HG02981 (cell line): ENCODE results near the gene ZBTB16.

Experiments used
- ATAC-seq: cut with Tn5 transposase; IDR thresholded peaks from one replicate; pipeline ENCODE4 v1.9.1; 2021; ENCODE audit warnings: mild to moderate bottlenecking, moderate library complexity; ENCODE audit not compliant: unreplicated experiment

The ZBTB16 gene

DNA sequence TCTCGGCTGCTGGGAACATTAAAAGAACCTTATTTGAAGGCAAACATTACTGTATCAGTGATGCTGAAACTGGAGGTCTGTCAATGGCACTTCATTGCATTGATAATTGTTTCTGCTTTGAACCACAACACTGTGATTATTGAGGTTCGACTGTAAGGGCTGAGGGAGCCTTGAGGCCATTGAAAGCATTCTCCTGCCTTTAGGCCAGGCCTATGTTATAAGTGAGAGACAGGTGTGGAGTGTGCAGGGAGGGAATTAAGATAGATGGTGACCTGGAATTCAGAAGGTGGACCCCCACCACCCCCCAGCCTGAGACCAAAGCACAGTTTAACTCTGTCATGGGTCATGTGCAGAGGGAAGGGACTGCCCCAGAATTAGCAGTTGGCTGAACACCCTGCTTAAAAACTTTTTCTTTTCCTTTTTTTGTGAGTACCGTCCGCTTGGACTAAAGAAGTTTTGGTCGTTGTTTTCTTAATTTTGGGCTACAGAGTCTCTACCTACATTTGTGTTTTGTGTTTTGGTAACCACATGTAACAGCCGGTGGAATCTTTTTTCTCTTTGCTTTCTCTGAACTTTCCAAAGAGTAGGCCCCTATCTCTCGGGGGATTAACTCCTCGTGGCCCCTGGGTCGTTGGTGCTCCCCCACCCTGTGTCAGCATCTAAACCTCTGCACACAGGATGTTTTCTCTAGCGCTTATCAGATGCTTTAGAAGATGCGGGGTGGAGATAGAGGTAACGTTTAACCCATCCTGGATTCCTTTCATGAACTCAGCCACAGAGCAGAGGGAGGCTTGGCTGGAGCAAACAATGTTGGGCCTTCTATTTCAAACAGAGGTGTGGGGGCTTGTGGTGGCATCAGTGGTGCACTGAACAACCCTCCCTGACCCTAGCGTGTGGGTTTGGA is 43.7 kb downstream of the ZBTB16 start:
- no peak for ATAC-seq

DNA sequence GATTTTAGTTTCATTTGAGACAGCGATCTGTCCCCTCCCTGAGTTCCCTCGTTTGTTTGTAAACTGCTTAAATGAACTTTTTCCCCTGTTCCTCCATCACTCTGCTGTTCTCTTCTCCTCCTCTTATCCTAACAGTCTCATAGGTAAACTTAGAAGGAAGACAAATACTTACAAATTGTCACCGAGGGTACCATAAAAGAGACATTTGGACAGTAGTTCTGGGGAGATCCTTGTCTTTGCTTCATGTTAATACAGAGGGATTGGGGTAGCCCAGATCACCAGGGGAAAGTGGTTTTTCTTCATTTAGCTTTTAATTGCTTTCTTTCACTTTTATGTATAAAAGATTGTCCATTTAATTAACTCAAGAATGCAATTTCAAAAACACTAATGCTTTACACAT is 46.1 kb downstream of the ZBTB16 start:
- no peak for ATAC-seq

DNA sequence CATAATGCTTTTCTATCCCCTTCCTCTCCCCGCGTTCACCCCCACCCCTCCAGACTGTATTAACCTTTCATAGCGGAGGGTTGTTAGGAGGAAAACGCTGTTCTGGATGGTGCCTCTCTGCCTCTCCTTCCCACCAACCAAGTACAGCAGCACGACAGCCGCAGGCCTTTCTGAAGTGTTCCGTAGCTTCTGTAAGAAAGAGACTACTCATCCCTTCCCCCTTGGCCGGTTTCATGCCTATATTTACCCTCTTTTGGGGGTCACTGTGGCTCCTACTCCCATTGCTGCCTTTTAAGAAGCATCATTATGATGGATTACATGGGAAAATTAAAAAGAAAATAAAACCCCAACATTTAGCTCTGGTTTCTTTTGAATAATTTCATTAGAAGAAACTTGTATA is 46.5 kb downstream of the ZBTB16 start:
- ATAC-seq, result no peak

DNA sequence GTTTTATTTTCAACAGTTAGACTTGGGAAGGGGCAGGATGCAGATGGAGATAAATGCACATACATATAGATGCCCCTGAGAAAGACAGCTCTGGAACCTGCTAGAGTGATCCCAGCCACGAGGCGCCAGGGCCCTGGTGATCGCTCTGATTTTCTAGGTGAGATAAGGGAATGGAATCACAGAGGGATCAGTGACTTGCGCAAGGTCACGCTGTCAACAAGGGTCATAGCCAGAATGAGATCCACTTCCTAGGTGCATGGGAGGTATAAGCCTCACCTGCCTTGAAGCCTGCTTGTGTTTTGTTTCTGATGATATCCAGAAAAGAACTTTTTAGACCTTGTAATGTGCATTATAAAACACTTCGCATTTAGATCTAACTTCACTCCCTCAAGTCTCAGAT is 47.5 kb downstream of the ZBTB16 start:
- no peak for ATAC-seq

DNA sequence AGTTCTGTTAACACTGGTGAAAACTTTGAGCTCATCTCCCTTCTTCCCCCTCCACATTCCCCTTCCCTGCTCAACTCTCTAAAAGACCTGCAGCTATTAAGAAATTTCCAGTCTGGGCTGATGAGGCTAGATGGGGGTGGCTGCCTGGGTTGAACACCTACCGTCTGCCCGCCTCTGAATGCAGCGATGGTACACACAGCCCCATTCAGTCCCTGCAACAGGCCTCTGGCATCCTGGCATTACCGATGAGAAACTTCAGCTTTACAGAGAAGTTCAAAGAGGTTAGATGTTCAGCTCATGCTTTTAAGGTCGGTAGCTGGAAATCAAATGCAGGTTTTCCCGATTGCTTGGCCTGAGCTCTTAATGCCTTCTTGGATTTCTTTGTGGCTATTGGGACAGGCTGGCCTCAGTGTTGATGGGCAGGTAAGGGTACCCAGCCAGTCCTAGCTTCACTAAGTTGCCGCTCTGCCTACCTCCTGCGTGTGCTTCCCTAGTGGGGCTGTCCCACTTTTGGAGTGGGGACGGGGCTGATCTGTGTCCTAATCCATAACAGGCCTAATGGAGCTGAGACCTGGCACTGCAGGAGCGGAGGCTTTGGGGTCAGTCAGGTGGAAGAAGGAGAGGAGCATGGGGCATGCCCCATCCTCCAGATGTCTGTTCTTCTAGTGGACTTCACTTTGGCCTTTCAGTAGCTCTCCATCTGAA is 49.1 kb downstream of the ZBTB16 start:
- no peak for ATAC-seq

DNA sequence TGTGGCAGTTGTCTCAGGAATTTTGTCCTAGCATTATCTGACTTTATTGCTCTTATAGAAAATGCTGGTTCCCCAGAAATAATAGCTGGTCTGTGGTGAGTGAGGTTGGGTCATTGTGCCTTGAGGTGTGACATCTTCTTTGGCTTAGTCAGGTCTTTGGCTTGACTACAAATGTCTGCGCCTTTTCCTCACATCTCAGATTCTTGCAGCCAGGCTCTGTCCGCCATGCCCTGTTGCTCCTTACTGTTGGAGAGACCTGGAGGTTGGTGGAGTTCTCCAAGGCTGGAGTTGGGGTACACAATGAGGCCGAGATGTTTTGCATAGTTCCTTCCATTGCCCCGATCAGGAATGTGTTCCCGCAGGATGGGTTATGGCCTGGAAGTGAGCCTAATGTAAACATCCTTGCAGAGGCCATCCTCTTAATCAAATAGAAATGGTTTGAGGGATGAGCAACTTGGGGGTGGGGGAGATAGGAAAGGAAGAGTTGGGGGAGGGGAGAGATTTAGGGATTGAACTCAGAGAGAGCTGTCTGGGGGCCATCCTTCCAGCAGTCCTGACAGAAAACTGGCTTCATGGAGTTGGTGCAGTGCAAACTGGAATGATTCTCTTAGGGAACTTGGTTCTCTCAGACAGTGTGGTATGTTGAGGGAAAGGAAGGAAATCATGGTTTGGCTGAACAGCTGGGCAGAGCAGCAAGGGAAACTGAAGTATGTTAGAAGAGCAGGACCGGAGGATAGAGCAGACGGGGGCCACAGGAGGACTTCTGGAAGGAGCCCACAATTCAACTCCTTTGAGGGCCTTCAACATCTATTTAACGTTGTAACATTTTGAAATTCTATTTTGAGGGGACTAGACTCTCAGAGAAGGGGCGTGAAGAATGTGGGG is 49.9 kb downstream of the ZBTB16 start:
- no peak for ATAC-seq

DNA sequence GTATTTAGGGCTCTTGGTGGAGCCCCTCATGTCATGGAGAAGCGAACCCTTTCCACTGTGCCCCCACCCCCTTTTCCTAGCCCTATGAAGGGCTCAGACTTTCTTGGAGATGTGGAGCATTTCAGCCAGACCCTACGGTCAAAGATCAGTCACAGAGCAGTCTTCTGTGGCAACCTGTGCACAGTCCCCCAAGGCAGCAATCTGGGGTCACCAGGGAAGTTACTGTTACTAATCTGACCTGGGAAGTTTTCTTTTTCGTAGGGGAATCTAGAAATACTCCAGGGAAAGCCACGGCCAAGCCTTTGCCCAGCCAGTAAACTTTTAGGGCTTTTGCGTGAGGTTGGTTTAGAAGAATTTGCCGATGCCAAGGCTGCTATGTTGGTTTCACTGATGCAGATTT is 50.6 kb downstream of the ZBTB16 start:
- ATAC-seq, result no peak

DNA sequence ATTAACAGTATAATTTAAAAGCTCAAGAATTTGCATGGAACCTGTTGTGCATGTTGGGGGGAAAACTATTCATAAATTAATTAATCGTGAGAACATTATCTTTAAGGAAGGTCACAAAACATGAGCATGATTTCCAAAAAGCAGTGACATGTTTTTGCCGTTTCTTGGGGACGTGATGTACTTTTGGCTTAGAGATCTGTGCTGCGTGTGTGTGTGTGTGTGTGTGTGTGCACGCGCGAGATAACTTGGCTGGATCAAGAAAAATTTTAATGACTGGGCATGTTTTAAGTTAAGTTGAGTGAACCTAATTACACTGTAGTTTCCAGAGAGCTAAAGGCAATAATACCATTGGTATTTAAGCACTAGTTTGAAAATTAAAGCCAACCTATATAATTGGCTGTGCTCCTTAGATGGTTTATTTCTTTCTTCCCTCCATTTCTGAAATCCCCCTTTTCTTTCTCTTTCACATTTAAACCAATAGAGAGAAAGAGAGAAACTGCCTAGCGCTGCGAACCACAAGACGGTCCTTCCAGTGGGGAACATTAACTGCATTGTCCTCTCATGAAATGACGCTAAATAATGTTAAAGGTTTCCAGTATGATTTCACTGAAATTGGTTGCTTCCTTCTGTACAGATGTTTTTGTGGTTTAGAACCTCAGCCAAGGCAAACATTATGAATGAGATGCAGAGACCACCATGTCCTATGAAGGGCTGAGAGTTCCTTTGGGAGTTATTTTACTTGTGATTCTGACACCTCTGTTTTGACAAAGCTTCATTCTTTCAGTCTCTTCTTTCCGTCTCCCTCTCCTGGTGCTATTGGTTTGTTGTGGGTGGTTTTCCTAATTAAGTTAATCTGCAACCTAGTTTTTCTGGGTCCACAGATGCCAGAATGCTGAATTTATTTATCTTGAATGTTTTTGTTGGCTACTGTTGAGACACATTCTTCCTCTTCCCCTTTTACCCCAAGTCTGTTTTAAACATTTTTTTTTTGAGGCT is 51.7 kb downstream of the ZBTB16 start:
- no peak for ATAC-seq

DNA sequence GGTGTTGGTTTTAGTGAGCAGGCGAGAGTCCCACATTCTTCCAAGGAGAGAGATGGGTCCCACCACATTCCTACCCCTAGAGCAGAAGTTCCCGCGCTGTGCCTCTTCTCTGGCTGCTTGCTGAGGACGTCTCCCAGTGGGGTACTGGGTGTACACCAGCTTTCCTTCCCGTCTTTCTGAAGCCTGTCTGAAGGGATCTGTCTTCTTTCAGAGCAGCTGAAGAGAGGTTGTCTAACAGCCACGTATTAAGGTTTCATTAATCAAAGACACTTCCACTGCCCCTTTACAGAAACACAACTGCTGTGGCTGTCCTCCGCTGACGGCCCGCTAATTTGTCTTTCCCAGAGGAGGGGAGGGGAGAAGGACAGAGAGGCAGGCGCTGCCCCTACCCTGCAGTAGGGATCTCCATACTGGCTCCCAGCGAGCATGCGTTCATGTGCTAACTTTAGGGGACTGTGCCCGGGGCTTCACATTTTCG is 56.0 kb downstream of the ZBTB16 start:
- ATAC-seq, result no peak

DNA sequence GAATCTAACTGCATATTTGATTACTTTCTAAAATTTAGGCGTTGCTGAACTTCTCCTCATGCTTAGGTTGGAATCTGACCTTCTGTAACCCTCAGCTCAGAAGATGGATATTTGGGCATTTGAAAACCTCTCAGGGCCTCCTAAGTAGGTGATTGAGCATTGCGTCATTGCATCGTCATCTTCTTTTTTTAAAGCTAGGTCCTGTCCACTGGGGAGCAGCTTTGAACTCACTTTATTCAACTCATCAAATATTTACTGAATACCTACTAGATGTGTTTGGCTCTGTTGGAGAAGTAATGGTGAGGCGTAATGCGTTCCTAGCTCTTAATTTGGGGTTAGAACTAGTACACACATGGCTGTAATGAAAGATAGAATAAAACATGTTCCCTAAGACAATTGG is 56.8 kb downstream of the ZBTB16 start:
- no peak for ATAC-seq

DNA sequence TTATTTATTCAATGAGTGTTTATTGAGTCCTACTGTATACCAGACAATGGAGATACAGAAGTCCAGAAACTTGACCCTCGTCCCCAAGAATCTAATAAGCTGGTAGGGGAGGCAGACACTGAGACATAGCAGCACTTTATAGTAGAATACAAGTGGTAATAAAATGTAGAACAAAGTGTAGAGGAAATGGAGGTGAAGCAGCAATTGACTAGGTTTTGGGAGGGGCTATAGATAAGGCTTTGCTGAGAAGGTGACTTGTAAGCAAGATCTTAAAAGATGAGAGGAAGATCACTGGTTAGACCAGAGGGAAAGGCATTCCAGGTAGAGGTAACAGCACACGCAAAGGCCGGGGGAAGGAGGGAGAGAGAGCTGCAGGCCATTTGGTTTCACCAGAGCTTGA is 57.3 kb downstream of the ZBTB16 start:
- no peak for ATAC-seq

DNA sequence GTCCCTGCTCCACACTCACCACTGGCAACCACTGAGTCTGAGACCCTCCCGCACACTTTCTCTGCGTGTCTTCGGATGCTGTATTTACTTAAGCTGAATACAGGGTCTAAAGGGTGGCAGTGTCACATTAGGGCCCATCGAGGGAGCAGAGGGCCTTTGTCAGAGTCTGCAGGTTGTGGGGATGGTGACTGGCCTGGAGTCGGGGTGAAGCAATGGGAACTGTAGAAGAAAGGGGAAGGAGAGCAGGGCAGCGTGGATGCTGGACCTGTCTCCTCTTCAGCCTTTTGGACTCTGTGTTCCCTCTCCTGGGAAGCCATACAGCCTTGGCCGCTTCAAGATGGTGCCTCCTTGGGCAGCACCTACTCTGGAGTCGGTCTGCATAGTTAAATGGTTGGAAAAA is 61.1 kb downstream of the ZBTB16 start:
- no peak for ATAC-seq

DNA sequence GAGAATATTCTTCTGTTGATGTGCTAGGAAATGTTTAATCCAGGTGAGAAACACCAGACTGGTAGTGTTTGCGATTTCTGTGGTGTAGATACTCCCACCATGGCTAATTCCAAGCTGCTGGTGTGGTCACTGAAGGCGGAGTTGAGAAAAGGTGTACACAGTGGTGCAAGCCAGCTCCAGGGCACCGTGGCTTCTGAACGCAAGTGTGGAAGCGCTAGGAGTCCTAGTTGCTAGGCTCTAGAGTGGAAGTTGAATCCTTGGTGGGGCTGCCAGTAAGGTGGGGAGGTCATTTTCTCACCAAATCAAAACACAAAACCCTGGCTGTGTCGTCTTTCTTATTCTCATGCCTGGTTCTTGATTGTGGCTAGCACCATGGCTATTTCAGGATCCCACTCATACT is 61.6 kb downstream of the ZBTB16 start:
- no peak for ATAC-seq

DNA sequence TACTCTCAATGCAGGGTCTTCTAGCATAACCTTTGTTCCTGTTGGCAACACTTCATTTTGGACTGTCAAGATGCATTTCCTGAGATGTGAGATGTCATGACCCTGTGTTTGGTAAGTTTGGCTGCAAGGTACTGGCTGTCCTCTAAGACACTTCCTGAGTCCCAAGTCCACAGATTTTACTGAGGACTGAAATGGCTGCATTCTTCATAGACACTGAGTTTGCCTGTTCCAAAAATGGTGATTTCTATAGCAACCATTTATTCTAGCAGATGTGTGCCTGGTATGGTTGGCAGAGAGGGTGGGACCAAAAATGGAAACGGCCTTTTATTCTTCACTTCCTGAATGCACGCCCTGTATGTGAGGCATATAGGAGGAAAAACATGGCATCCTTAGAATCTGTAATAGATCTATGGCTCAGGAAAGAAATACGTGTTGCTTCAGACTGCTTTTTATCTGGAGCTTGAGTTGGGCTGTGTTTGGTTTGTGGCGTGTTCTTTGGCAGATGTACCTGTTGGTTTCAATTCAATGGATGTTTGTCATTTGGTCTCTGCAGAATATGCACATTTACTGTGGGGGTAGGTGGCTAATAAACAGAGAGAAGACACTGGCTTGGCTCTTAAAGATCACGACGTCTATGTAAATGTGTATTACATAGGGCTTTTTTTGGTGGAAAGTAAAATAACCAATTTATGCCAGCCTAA is 62.4 kb downstream of the ZBTB16 start:
- ATAC-seq, result no peak

DNA sequence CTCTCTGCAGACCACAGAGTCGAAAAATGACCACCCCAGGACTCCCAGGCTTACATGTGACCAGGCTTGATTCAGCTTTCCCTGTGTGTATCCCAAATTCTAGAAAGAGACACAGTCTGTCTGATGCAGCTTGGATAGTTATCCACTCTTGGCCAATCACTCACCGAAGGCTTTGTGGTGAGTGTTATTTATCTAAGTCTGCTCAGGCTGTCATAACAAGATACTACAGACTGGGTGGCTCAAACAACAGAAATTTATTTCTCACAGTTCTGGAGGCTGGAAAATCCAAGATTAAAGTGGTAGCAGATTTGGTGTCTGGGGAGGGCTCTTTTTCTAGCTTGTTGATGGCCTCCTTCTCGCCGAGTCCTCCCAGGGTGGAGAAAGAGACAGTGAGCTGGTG is 63.2 kb downstream of the ZBTB16 start:
- no peak for ATAC-seq

DNA sequence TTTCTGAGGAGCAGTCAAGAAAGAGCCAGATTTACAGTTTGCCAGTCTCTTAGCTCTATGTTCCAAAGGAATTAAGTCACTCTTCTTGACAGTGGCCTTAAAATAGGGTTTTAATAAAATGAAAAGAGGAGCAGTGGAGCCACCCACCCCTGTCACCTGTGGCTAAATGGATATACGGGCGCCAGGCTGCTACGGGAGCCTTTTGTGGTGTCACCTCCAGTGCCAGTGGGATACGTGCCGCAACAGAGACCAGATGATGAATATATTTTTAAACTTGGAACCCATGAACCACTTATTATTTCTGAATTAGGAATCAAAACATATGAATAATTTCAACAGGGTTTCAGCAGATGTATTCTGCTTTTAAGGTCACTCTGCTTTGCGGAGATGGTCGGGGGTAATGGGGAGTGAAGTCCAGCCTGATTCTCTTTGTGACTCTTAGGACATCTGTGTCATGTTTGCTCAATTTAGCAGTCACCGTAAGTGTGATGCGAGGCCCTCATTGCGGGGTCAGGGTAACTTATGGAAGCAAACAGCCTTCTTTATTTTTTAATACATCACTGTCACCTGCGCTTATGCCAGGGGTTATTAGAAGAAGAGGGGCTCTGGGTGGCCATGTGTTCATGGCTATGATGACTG is 64.3 kb downstream of the ZBTB16 start:
- no peak for ATAC-seq

DNA sequence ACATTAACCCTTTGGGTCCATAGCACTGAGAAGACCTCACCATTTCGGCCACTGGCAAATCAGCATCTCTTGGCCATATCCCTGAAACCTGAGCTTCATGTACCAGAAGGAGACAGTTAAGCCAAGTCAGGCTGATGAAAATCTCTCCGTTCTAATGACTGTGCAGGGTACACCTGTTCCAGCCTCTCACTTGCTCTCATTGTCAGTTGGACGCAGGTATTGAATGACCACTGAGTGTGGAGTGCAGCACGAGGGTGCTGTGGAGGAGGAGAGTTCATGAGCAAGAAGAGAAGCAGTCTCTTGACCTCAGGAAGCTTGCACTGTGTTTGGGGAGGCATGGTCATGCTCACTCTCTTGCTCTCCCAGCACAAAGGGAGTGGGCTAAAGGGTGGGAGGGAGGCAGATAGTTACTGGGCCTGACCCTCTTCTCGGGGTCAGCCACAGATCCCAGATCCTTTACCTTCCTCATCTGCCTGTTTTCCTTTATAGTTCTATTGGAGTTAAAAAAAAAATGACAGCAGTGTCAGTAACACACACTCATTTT is 65.2 kb downstream of the ZBTB16 start:
- ATAC-seq, result no peak

DNA sequence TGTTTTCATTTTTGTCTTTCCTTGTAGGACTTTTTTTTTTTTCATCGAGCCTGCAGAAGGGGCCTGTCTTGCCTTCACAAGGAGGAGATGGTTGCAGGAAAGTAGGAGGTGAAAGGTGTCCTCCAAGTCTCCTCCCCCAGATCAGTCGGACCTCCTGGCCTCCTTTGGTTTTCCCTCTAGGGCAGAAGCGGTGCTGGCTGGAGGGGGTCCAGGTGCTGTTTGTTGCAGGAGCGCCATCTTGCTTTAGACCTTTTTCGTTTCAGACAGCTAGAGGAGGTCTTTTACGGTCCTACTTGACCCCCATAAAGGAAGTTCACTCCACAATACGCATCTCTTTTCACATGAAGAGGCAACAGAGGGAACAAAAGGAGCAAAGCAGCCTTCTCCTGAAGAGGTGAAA is 66.0 kb downstream of the ZBTB16 start:
- ATAC-seq, result no peak

DNA sequence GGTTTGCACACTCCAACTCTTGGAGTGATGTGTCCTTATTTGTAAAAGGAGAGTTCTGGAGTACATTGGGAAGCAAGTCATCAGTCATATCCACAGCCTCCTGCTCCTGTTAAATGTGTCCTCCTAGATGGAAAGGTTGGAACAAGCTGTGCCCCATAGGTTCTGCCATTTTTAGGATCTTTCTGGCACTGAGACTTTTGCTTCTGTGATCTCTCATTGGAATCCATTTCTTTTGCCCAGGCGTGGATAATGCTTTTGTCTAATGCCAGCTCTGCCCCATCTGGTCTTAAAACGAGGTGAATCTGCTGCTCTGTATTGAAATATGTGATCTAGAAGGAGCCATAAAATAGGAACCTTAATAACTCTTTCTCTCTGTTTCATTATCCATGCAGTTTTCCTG is 66.4 kb downstream of the ZBTB16 start:
- ATAC-seq, result no peak
